ENCODE results near the gene PRKAR1B. TPM values are rescaled to one million over a fixed set of nuclear protein-coding genes. Genes with fewer than 3 reads are reported as not detected.

The PRKAR1B gene
- polyA plus RNA-seq, 1 of the 3 experiments (the other 2 are of a cell fraction) = 63.7 TPM

DNA sequence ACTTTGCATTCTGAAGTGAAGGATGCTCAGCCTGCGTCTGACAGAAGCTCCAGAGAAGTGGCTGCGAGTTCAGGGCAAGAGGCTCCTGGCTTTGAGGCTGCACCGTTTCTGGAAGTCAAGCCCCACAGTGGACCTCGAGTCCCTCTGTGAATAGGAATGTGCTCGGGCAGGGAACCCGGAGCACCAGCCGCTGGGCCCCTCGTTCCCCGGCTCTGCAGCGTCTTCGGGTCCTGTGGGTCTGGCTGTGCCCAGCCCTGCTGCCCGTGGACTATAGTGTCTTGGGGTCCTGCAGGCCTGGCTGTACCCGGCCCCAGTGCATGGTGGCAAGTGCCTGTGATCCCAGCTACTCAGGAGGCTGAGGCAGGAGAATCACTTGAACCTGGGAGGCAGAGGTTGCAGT is 45.3 kb upstream of the PRKAR1B start:
- Histone ChIP-seq H2AFZ (ENCODE audit: low read depth) (no peak overlapping the region), H3K36me3 (replicated peaks in 1 of 2; ENCODE audit: control insufficient read depth in 1 of 2, insufficient read depth in 2 of 2, low read length in 1 of 2) (peaks cover 19 to 37% of the 10 kb centered on the region in 2 experiments), H3K9ac (no peak overlapping the region), H3K27ac (ENCODE audit: low read depth in 2 of 2, low read length in 1 of 2) (peak overlapping the region in 1 of 2 experiments; percentile 88; a peak in 1 of 4 replicates), H3K4me3 (ENCODE audit: low read depth in 2 of 2, low read length in 1 of 2) (no peak overlapping the region), H3K9me2 (no peaks in the 10 kb centered on the region), H3K79me2 (ENCODE audit: insufficient read depth) (0 out of 2 replicates have a peak, but pooled peaks cover 8% of the 10 kb centered on the region), H3F3A (replicated peaks; ENCODE audit: insufficient read depth) (peaks cover 22% of the 10 kb centered on the region), H3K9me3 (no peaks in the 10 kb centered on the region), H3K4me1 (ENCODE audit: control insufficient read depth in 1 of 2, insufficient read depth in 2 of 2, low read depth in 1 of 2, low read length in 1 of 2) (peaks cover 30 to 44% of the 10 kb centered on the region in 2 experiments), H3K4me2 (no peak overlapping the region), H4K20me1 (ENCODE audit: insufficient read depth) (no peaks in the 10 kb centered on the region), H3K27me3 (ENCODE audit: insufficient read depth) (no peaks in the 10 kb centered on the region)
- WGBS (ENCODE audit: low lambda C conversion rate) = 98% methylated on average over 6 of the region's 13 CpGs
- ChIA-PET POLR2A (interaction anchor here (1.2 kb wide), 1 partner anchor 106 kb away, joined by 3 read pairs; no protein-coding TSS in a partner anchor), CTCF (interaction anchor here (0.6 to 7.6 kb wide), 7 partner anchors 16 to 454 kb away, joined by 3 to 67 read pairs (median 19); no protein-coding TSS in a partner anchor)
- DNase-seq = no peak
- TF ChIP-seq, protein P1, sequence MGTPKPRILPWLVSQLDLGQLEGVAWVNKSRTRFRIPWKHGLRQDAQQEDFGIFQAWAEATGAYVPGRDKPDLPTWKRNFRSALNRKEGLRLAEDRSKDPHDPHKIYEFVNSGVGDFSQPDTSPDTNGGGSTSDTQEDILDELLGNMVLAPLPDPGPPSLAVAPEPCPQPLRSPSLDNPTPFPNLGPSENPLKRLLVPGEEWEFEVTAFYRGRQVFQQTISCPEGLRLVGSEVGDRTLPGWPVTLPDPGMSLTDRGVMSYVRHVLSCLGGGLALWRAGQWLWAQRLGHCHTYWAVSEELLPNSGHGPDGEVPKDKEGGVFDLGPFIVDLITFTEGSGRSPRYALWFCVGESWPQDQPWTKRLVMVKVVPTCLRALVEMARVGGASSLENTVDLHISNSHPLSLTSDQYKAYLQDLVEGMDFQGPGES (IDR thresholded peaks at IDR 0.05; ENCODE audit: low read depth, low read length) = no peak
- no peak for TF ChIP-seq FOXJ3 (CRISPR knock-in tag; IDR thresholded peaks at IDR 0.05)
- no peak for TF ChIP-seq CHD2 (IDR thresholded peaks at IDR 0.05; ENCODE audit: low read length, partially characterized antibody)
- no peak for TF ChIP-seq JUND (IDR thresholded peaks at IDR 0.05)
- TF ChIP-seq FOSL2 (IDR thresholded peaks at IDR 0.05; ENCODE audit: borderline replicate concordance, low read depth) = no peak
- no peak for TF ChIP-seq ELF1 (IDR thresholded peaks at IDR 0.05)
- no peak for TF ChIP-seq RXRA (IDR thresholded peaks at IDR 0.05; ENCODE audit: borderline replicate concordance, low read depth)
- no peak for TF ChIP-seq SMC3 (IDR thresholded peaks at IDR 0.05; ENCODE audit: low read depth, low read length)
- TF ChIP-seq RFX5 (IDR thresholded peaks at IDR 0.05; ENCODE audit: low read length) = no peak
- TF ChIP-seq SIN3A (IDR thresholded peaks at IDR 0.05; ENCODE audit: borderline replicate concordance, low read depth, low read length) = no peak

DNA sequence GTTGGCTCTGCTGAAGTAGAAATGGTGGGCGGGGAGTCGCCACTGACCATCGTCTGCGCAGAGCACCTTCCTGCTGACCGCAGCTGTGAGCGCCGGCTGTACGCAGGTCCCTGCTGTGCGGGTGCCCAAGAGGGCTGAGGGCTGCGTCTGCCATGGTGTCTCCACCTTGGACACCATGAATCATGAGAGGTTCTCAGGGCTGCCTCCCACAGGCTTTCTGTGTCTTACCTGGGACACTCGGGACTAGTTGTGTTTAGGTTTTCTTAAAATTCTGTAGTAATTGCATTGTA is 44.9 kb upstream of the PRKAR1B start:
- Histone ChIP-seq H3K4me2 (no peak overlapping the region), H3K4me1 (ENCODE audit: control insufficient read depth in 1 of 2, insufficient read depth in 2 of 2, low read depth in 1 of 2, low read length in 1 of 2) (peaks cover 27 to 44% of the 10 kb centered on the region in 2 experiments), H3F3A (replicated peaks; ENCODE audit: insufficient read depth) (peaks cover 26% of the 10 kb centered on the region), H3K79me2 (ENCODE audit: insufficient read depth) (0 out of 2 replicates have a peak, but pooled peaks cover 8% of the 10 kb centered on the region), H4K20me1 (ENCODE audit: insufficient read depth) (no peaks in the 10 kb centered on the region), H3K9ac (no peak overlapping the region), H3K9me2 (no peaks in the 10 kb centered on the region), H3K27ac (ENCODE audit: low read depth in 2 of 2, low read length in 1 of 2) (peak overlapping the region in 1 of 2 experiments; percentile 88; a peak in 3 of 4 replicates), H3K36me3 (replicated peaks in 1 of 2; ENCODE audit: control insufficient read depth in 1 of 2, insufficient read depth in 2 of 2, low read length in 1 of 2) (peaks cover 19 to 37% of the 10 kb centered on the region in 2 experiments), H3K4me3 (ENCODE audit: low read depth in 2 of 2, low read length in 1 of 2) (no peak overlapping the region), H2AFZ (ENCODE audit: low read depth) (no peak overlapping the region), H3K27me3 (ENCODE audit: insufficient read depth) (no peaks in the 10 kb centered on the region), H3K9me3 (no peaks in the 10 kb centered on the region)
- 95% methylated on average over 11 of the region's 11 CpGs for WGBS (ENCODE audit: low lambda C conversion rate)
- TF ChIP-seq TAF1 (IDR thresholded peaks at IDR 0.05; ENCODE audit: borderline replicate concordance, low read depth, low read length) (no peak), MEF2A (IDR thresholded peaks at IDR 0.05; ENCODE audit: borderline replicate concordance, low read depth) (no peak), NFIC (IDR thresholded peaks at IDR 0.05; ENCODE audit: borderline replicate concordance) (no peak), PBX3 (IDR thresholded peaks at IDR 0.05) (no peak), GABPA (IDR thresholded peaks at IDR 0.05; ENCODE audit: low read depth) (no peak), TEAD4 (IDR thresholded peaks at IDR 0.05; ENCODE audit: borderline replicate concordance, insufficient read depth) (no peak)
- ChIA-PET POLR2A (interaction anchor here (1.2 to 1.6 kb wide), 2 partner anchors 40 to 106 kb away, joined by 3 to 4 read pairs; no protein-coding TSS in a partner anchor), CTCF (interaction anchor here (0.5 to 7.6 kb wide), 6 partner anchors 9 to 450 kb away, joined by 3 to 67 read pairs (median 20); no protein-coding TSS in a partner anchor)
- no peak for DNase-seq
